GM12865 (cell line): ENCODE results near the gene FAM114A1.

Source experiments
- DNase-seq: peaks from one replicate; pipeline ENCODE4 v3.0.0; 2010; ENCODE audit warnings: low read depth
- H3K4me3 ChIP-seq: 2 replicates; pipeline ENCODE4 v1.5.1; 2011; ENCODE audit warnings: mild to moderate bottlenecking, low read depth, low read length, control low read depth
- TF ChIP-seq, protein P1 (sequence below): IDR thresholded peaks from 2 replicates; pipeline ENCODE4 v1.5.1; 2011; ENCODE audit warnings: low read length, control low read depth, low read depth, inconsistent platforms; ENCODE audit not compliant: insufficient read depth; ENCODE audit errors: missing control alignments

FAM114A1 gene

DNA sequence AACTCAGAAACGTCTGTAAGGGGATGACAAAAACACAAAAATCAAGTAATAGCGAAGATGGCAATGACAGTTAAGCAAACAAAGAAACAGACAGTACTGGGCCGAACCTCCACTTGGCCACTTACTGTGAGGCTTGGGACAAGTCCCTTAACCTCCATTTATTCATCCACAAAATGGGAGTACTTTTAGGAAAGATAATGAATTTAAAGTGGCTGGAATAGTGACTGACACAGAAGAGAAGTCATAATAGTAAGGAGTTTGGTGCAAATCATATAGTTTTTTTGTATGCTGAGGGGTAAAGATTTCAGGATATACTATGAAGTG, 9.5 kb upstream of the FAM114A1 start:
- DNase-seq = no peak
- H3K4me3 ChIP-seq = peak overlapping the region; percentile 15
- TF ChIP-seq, protein P1, sequence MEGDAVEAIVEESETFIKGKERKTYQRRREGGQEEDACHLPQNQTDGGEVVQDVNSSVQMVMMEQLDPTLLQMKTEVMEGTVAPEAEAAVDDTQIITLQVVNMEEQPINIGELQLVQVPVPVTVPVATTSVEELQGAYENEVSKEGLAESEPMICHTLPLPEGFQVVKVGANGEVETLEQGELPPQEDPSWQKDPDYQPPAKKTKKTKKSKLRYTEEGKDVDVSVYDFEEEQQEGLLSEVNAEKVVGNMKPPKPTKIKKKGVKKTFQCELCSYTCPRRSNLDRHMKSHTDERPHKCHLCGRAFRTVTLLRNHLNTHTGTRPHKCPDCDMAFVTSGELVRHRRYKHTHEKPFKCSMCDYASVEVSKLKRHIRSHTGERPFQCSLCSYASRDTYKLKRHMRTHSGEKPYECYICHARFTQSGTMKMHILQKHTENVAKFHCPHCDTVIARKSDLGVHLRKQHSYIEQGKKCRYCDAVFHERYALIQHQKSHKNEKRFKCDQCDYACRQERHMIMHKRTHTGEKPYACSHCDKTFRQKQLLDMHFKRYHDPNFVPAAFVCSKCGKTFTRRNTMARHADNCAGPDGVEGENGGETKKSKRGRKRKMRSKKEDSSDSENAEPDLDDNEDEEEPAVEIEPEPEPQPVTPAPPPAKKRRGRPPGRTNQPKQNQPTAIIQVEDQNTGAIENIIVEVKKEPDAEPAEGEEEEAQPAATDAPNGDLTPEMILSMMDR = no peak

DNA sequence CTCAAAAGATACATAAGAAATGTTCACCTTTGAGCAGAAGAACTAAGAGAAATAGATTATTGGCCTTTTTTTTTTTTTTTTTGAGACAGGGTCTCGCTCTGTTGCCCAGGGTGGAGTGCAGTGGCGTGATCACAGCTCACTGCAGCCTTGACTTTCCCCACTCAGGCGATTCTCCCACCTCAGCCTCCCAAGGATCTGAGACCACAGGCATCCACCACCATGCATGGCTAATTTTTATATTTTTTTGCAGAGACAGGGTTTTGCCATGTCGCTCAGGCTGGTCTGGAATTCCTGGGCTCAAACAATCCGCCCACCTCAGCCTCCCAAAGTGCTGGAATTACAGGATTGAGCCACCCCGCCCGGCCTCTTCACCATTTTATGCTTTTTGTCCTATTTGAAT, 8.1 kb upstream of the FAM114A1 start:
- no peak for DNase-seq
- no peak overlapping the region for H3K4me3 ChIP-seq
- TF ChIP-seq, protein P1 = no peak

DNA sequence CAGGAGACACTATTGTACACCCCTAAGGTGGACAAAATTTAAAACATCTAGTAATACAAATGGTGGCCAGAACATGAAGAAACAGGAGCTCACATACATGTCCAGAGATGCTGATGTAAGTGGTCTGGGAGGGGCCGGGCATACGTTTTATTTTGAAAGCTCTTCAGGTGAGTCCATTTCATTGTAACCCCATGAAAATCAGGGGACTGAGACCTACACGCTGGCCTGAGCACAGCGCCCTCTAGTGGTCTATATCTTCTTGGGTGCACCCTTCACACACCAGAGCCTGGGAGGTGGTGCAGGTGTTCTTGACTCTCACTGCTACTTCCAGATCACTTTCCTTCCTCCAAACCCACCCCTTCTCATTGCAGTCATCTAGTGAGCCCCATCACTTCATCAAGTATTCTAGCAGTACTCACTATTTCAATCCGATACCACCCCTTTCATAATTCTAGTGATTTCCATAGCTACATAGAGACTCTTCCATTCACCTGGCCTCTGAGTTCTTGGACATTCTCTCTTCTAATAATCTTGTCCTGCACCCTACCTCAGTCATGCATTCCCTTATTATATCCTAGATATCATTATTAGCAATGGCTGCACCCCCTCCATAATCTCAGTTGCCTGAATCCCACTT, 6.7 kb upstream of the FAM114A1 start:
- peak; percentile 90 for DNase-seq
- H3K4me3 ChIP-seq = no peak overlapping the region
- TF ChIP-seq, protein P1 = peak; percentile 91

DNA sequence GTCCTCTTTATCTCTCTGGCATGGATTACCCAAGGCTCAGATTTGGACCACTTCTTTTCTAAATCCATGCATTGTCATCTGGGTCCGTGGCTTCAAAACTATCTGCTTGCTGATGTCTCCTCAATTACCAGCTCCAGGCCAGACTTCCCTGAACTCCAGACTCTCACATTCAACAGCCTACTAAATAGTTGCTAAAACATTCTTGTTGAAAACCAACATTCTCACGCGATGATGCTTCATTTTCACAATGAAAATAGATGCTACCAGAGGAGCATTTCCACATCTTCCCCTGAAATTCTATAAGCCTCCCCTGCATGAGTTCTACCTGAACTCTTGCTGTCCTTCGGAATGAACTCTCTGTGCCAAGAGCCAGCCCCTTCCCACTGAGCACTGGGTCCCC, 5.8 kb upstream of the FAM114A1 start:
- H3K4me3 ChIP-seq = no peak overlapping the region
- no peak for DNase-seq
- TF ChIP-seq, protein P1 = no peak

DNA sequence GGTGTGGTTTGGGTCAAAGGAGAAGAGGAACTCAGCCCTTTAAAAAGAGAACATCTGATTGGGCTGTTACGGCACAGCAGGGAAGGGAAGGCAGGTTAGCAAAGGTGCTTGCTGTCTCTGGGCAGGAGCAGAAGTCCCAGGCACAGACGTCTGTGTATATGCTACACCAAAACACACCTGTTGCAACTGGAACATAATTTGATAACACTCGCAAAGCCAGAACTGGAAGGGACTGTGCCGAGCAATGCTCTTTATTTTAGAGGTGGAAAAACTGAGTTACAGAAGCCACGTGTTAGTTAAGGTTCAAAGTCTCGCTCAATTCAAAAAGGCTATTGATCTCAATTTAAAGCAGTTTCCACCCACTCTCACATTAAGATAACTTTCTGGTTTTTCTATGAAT, 2.2 kb upstream of the FAM114A1 start:
- no peak for DNase-seq
- TF ChIP-seq, protein P1 = no peak

DNA sequence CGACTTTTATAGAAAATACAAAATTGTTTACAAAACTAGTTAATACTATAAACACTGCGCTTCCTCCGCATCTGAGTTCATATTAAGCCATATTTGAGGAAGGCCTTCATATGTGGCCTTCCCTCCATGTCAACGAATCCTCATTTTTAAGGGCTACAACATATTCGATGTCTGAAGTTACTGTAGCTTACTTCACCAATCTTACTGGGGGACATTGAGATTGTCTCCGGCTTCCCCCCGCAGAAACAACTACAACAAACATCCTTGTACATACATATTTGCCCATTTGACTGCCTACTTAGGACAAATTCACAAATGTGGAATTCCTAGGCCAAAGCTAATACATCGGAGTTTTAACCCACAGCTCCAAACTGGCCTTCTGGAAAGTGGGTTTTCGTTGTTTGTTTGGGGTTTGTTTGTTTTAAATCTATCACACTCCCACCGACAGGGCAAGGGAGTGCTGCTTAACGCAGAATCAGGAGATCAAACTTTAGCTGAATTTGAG, 581 bp upstream of the FAM114A1 start:
- peak overlapping the region; percentile 40 for H3K4me3 ChIP-seq
- no peak for DNase-seq

More for the DNA sequence above, 2.2 kb upstream of the FAM114A1 start:
- H3K4me3 ChIP-seq = no peak overlapping the region

More for the DNA sequence above, 581 bp upstream of the FAM114A1 start:
- TF ChIP-seq, protein P1 = no peak
